Activated B cell treated with CpG ODN at 0.5 μM for 24 hours (primary cell): Measurements from ENCODE around the gene PHEX. TPM values are rescaled to one million over a fixed set of nuclear protein-coding genes. Genes with fewer than 3 reads are reported as not detected.

ENCODE experiments used
- ATAC-seq: fragments of 200-7000 bp; cut with Tn5 transposase; one replicate; pipeline ENCODE4 v1.10.0; 2021; ENCODE audit warnings: low read depth, mild to moderate bottlenecking, moderate library complexity
- CTCF ChIA-PET: fragments of 350-600 bp; sonication (Branson Sonifier 250); formaldehyde crosslinking; loops from one replicate; lab custom pipeline; 2021; ENCODE audit warnings: antibody characterized with exemption; lab: Charles Lee
- POLR2A ChIA-PET: fragments of 350-600 bp; sonication (Branson Sonifier 250); formaldehyde crosslinking; loops from one replicate; lab custom pipeline; 2021; ENCODE audit warnings: antibody characterized with exemption; lab: Charles Lee
- DNase-seq: peaks from one replicate; pipeline ENCODE4 v3.0.0; 2022
- H3K27ac Mint-ChIP-seq: one replicate; pipeline ENCODE4 v1.8.0; 2020; ENCODE audit warnings: mixed read lengths
- H3K27me3 Mint-ChIP-seq: one replicate; pipeline ENCODE4 v1.8.0; 2021; ENCODE audit warnings: mixed read lengths
- H3K36me3 Mint-ChIP-seq: one replicate; pipeline ENCODE4 v1.8.0; 2021; ENCODE audit warnings: low read depth, mixed read lengths
- H3K4me1 Mint-ChIP-seq: one replicate; pipeline ENCODE4 v1.8.0; 2021; ENCODE audit warnings: mixed read lengths
- H3K4me3 Mint-ChIP-seq: one replicate; pipeline ENCODE4 v1.8.0; 2020; ENCODE audit warnings: mild to moderate bottlenecking, mixed read lengths
- H3K9me3 Mint-ChIP-seq: one replicate; pipeline ENCODE4 v1.8.0; 2020; ENCODE audit warnings: mixed read lengths
- CTCF ChIP-seq: fragments of 200-600 bp; IDR thresholded peaks from one replicate; pipeline ENCODE4 v1.8.0; 2022; ENCODE audit warnings: antibody characterized with exemption, mild to moderate bottlenecking
- intact Hi-C: fragments of 100-400 bp; cut with micrococcal nuclease; formaldehyde crosslinking; loops from one replicate; pipeline ENCODE4 v1.15.1; 2024
- total RNA-seq: library from RNA; stranded (reverse); gene quantifications from 2 replicates; pipeline ENCODE4 v1.2.3, GENCODE V29; 2022

The PHEX gene
- total RNA-seq, 1 donor from 2014 or later = 0.27 TPM

- ChIA-PET POLR2A (no interaction called here), CTCF (interaction anchor here (0.6 to 1.9 kb wide), 13 partner anchors 11 to 1766 kb away, joined by 3 to 24 read pairs (median 3); no protein-coding TSS in a partner anchor)
- DNase-seq (no peak), ATAC-seq (no peak)
- H3K9me3 Mint-ChIP-seq = no peaks in the 10 kb centered on the region
- H3K4me3 Mint-ChIP-seq = no peak overlapping the region
- H3K27ac Mint-ChIP-seq = no peak overlapping the region
- intact Hi-C loops = no loop called here
- no peaks in the 10 kb centered on the region for H3K27me3 Mint-ChIP-seq
- no peak for TF ChIP-seq CTCF
- H3K36me3 Mint-ChIP-seq = no peaks in the 10 kb centered on the region
- H3K4me1 Mint-ChIP-seq = peaks cover 4% of the 10 kb centered on the region
These were observed 103.1 kb downstream of the PHEX start for GRCh38 chrX:22135171-22135711.

- no peak overlapping the region for H3K4me3 Mint-ChIP-seq
- H3K9me3 Mint-ChIP-seq = no peaks in the 10 kb centered on the region
- H3K36me3 Mint-ChIP-seq = no peaks in the 10 kb centered on the region
- H3K27ac Mint-ChIP-seq = no peak overlapping the region
- CTCF ChIA-PET = interaction anchor here (0.5 to 1.9 kb wide), 18 partner anchors 12 to 1766 kb away, joined by 3 to 24 read pairs (median 4); no protein-coding TSS in a partner anchor
- H3K4me1 Mint-ChIP-seq = peaks cover 4% of the 10 kb centered on the region
- no peak for TF ChIP-seq CTCF
- ATAC-seq (no peak), DNase-seq (no peak)
- intact Hi-C loops = loop anchor here (1.0 to 2.0 kb wide), 6 partner anchors 57 to 1767 kb away; no protein-coding TSS in a partner anchor
- POLR2A ChIA-PET = no interaction called here
- no peaks in the 10 kb centered on the region for H3K27me3 Mint-ChIP-seq
These were observed 104.0 kb downstream of the PHEX start for GRCh38 chrX:22135994-22136684.

GRCh38 chrX:22136711-22137110 lies 104.6 kb downstream of the PHEX start:
- ChIA-PET POLR2A (no interaction called here), CTCF (interaction anchor here (0.7 to 1.9 kb wide), 8 partner anchors 15 to 1765 kb away, joined by 3 to 24 read pairs (median 5); no protein-coding TSS in a partner anchor)
- Mint-ChIP-seq H3K4me1 (peaks cover 4% of the 10 kb centered on the region), H3K27me3 (no peaks in the 10 kb centered on the region), H3K4me3 (no peak overlapping the region), H3K9me3 (no peaks in the 10 kb centered on the region), H3K27ac (no peak overlapping the region), H3K36me3 (no peaks in the 10 kb centered on the region)
- TF ChIP-seq CTCF = no peak
- DNase-seq = no peak
- no peak for ATAC-seq
- intact Hi-C loops = loop anchor here (1.0 to 2.0 kb wide), 6 partner anchors 56 to 1766 kb away; no protein-coding TSS in a partner anchor

- Mint-ChIP-seq H3K4me3 (no peak overlapping the region), H3K27ac (no peak overlapping the region), H3K36me3 (no peaks in the 10 kb centered on the region), H3K9me3 (no peaks in the 10 kb centered on the region), H3K4me1 (peaks cover 4% of the 10 kb centered on the region), H3K27me3 (no peaks in the 10 kb centered on the region)
- intact Hi-C loops = no loop called here
- no peak for TF ChIP-seq CTCF
- DNase-seq = no peak
- ChIA-PET POLR2A (interaction anchor here (0.7 kb wide), 1 partner anchor 1603 kb away, joined by 7 read pairs; the partner anchor contains the start of gene ACOT9), CTCF (no interaction called here)
- no peak for ATAC-seq
These were observed 107.7 kb downstream of the PHEX start for GRCh38 chrX:22139822-22140221.

GRCh38 chrX:22141047-22141730 lies 109.1 kb downstream of the PHEX start:
- ChIA-PET POLR2A (no interaction called here), CTCF (no interaction called here)
- no peaks in the 10 kb centered on the region for H3K27me3 Mint-ChIP-seq
- no peak for TF ChIP-seq CTCF
- no peaks in the 10 kb centered on the region for H3K36me3 Mint-ChIP-seq
- intact Hi-C loops = no loop called here
- no peaks in the 10 kb centered on the region for H3K9me3 Mint-ChIP-seq
- ATAC-seq (no peak), DNase-seq (no peak)
- H3K27ac Mint-ChIP-seq = no peak overlapping the region
- H3K4me1 Mint-ChIP-seq = peaks cover 1% of the 10 kb centered on the region
- no peak overlapping the region for H3K4me3 Mint-ChIP-seq
